ENCODE data around the gene TMTC2.

DNA sequence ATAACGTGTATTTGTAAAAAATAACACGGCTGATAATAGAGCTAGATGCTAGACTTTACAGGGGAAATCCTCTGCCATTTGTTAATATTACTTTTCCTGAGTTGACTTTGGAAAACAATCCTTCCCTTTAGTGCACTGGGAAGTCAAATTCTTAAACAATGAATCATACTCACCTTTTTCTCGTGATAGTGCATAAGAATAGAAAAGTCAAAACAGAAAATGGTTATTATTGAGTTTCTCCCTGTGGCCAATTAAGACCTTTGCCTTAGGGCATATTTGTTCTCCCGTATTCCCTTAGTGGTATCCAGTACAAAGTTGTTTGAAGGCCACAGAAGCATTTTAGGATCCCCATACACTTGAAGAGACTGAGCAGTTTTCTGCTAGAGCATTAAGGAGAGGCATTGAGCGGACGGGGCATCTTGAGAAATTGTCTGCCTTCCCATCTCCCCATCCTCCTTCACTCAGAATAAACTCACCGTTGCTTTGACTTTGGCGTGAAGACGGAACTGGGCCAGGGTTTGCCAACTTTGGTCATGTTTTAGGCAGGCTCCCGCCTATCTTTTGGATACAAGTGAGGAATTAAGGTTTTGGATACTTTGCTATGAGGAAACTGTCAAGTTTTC is 171.3 kb downstream of the TMTC2 start:
- no peak for TF ChIP-seq TAF1 (IDR thresholded peaks at IDR 0.05; ENCODE audit: low read depth)
- no peak for TF ChIP-seq CREB1 (IDR thresholded peaks at IDR 0.05; ENCODE audit: low read depth)
- no peak for TF ChIP-seq FOXM1 (IDR thresholded peaks at IDR 0.05; ENCODE audit: borderline replicate concordance, low read depth)
- TF ChIP-seq EGR1 (IDR thresholded peaks at IDR 0.05), result no peak
- TF ChIP-seq EP300 (IDR thresholded peaks at IDR 0.05; ENCODE audit: borderline replicate concordance), result no peak
- TF ChIP-seq, protein P1, sequence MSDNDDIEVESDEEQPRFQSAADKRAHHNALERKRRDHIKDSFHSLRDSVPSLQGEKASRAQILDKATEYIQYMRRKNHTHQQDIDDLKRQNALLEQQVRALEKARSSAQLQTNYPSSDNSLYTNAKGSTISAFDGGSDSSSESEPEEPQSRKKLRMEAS (IDR thresholded peaks at IDR 0.05), result no peak
- no peak for TF ChIP-seq USF1 (IDR thresholded peaks at IDR 0.05)
- TF ChIP-seq TEAD4 (IDR thresholded peaks at IDR 0.05), result no peak
